ENCODE data around the gene FALEC.
"Not testable (repeated sequence)": the region's sequence is repeated elsewhere in the genome, so short reads cannot be mapped to it uniquely, and the experiment has no call there.

Gene FALEC

DNA sequence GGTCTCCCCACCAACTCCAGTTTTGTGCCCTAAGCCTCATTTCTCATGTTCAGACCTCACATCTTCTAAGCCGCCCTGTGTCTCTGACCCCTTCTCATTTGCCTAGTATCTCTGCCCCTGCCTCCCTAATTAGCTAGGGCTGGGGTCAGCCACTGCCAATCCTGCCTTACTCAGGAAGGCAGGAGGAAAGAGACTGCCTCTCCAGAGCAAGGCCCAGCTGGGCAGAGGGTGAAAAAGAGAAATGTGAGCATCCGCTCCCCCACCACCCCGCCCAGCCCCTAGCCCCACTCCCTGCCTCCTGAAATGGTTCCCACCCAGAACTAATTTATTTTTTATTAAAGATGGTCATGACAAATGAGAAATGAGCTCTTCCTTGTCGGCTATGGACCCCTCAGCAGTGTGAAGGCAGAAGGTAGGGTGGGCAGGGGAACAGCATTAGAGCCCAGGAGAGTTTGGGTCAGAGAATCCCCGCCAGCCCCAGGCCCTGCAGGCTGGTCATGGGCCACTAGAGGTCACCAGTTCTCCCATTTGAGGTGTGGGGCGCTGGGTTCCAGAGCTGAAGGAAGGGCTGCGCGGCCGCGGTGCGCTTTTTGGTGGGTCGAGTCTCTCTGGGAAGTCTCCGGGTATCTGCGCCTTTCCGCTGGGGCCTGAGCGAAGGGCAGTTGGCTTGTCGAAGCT is 45.2 kb downstream of the FALEC start:
- peak; percentile 97 for DNase-seq

DNA sequence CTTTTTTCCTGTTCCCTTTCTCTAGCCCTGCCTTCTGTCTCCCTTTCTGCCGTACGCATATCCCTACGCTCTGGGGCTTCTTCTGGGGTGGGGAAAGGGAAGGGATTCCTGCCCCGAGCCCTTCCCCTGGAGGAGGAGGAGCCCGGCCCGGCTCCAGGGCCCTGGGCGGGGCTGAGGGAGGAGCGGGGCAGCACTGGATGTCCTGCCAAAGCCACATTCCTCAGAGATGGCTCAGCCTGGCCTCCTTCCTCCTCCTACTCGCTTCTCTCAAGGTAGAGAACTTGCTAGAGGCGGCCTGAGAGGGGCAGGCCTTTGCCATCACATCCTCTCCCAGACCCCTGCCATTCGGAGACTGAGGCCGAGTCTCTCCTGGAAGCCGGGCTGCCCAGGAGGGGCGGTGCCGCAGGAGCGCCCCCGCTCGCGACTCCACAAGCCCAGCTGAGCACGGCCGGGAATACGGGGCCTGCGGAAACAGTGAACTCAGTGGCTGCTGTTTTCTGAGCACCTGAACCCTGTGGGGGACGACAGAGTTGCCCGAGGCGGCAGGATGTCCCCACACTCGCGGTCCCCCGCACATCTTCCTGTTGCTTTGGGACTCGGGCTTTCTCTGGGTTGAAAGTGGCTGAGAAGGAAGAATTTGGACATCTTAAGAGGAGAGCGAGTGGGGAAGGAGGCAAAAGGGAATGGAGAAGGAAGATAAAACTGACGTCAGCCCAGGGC is 45.9 kb downstream of the FALEC start:
- peak; percentile 97 for DNase-seq

DNA sequence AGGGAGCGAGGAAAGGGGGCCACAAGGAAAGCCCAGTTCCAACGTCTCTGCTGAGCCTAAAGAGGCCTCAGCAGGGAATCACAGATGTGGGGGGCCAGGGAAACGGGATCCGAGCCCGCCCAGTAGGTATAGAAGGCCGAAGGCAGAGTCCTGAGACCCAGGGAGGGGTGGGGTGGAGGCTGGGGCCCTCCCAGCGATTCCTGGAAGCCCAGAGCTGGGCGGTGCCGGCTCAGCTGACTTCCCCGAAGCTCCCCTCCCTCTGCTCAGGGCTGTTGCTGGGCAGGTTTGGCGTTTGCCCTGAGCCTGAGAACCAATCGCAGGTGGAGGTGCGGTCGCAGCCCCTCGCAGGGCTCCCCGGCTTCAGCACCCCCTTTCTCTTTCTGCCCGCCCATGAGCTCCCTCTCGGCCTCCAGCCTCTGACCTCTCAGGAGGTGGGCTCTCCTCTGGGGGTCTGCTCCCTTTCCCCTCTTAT is 46.5 kb downstream of the FALEC start:
- DNase-seq, result peak; percentile 91

DNA sequence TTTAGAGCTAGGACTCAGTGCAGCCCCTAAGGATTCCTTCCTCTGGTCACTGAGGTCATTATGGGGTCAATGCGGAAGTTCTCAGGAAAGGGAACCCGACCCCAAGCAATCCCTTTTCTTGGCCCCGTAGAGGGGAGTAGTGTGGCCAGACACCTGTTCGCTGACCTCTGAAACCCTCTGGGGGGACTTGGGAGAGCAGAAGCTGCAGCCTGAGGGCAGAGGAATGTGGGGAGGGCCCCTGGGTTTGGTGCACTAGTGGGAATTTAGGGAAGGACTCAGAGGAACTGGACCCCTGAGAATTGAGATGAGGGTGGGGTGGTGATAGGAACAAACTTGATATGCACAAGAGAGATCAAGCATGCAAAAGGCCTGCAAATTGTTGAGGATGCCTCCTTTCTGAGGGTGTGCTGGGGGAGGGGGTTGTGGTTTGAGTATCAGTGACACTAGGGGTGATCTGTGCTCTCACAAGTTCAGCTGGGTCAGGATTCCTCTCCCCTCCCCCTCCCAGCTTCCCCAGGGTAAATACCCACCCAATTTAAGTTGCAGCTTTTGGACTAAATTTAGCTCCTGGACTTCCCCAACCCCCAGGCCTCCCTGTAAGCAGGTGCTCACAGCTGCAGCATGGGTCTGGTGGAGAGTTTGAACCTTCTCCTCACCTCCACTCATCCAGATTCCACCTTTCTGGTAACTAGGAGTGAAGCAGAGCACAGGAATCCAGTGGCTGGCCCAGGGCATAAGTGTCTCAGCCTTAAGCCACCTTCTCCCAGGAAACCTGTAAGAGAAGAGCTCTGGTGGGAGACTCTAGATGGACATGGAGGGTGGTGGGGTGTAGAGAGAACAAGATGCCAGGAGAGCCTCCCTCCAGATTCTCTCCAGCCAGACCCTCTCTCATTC is 47.1 kb downstream of the FALEC start:
- DNase-seq, result no peak

DNA sequence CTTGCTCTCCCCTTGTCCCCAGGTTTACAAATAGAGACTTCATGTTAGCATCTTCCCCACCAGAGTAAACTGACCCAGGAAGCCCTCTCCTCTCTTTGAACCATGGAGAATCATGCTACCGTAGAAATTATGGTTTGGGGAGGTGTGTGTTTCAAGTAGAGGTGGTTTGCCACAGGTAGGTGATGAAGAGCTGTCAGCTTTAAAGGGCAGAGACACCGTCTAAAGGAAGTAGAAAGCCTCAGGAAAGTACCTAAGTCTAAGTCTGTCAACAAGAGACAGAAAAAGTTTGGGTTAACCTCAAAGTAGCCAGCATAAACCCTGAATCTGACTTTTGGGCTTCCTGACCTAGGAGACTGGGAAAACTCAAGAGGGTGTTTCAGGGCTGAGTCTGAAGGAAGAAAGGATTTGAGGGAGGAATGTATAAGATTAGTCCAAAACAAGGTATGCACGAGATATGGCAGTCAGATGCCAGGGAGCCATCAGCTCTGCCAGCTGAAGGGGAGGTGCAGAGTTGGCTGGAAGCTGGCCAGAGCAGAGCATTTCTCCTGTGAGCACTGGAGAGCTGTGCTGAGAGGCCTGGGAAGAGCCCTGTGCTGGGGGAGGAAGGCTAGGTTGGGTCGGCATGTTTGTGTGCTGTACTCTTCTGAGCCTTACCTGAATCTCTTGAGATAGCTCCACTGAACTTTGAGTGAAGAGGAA is 47.9 kb downstream of the FALEC start:
- no peak for DNase-seq

DNA sequence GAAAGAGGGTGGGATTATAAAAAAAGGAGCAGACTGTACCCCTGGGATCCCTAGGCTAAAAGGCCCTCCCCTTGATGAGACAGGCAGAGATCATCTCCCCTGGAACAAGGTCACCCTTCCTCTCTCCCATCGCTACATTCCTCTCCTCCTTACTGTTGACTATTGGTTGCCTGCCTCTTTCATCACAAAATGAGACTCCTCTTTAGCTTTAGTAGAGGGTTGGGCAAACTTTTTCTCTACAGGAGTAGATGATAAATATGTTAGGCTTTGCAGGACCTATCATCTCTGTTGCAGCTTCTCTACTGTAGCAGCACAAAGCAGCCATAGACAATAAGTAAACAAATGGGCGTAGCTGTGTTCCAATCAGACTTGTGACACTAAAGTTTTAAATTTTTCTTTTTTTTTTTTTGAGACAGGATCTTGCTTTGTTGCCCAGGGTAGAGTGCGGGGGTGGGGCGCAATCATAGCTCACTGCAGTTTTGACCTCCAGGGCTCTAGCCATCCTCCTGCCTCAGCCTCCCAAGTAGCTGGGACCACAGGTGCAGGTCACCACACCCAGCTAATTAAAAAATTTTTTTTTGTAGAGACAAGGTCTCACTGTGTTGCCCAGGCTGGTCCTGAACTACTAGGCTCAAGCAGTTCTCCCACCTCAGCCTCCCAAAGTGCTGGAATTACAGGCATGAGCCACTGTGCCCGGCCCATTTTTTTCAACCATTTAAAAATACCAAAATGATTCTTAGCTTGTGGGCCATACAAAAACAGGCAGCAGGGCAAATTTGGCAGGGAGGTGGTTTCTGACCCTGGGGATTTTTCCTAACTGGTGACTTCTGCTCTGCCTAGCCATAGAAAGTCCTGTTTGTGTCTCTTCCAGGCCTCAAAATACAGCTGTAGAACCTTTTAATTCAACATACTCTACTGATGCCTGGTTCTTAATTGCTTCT is 48.8 kb downstream of the FALEC start:
- DNase-seq, result no peak

DNA sequence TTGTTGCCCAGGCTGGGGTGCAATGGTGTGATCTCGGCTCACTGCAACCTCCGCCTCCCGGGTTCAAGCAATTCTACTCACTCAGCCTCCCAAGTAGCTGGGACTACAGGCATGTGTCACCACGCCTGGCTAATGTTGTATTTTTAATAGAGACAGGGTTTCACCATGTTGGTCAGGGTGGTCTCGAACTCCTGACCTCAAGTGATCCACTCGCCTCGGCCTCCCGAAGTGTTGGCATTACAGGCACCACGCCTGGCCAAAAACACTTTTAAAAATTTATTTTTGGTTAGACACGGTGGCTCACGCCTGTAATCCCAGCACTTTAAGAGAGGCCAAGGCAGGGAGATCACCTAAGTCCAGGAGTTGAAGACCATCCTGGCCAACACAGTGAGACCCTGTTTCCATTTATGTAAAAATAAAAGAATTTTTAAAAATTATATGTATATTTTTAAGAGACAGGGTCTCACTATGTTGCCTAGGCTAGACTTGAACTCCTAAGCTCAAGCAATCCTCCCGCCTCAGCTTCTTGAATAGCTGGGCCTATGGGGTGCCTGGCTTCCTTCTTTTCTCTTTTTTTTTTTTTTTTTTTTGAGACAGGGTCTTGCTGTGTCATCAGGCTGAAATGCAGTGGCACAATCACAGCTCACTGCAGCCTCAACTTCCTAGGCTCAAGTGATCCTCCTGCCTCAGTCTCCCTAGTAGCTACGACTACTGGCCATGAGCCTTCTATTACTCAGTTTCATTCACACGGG is 49.9 kb downstream of the FALEC start:
- DNase-seq, result not testable (repeated sequence)

DNA sequence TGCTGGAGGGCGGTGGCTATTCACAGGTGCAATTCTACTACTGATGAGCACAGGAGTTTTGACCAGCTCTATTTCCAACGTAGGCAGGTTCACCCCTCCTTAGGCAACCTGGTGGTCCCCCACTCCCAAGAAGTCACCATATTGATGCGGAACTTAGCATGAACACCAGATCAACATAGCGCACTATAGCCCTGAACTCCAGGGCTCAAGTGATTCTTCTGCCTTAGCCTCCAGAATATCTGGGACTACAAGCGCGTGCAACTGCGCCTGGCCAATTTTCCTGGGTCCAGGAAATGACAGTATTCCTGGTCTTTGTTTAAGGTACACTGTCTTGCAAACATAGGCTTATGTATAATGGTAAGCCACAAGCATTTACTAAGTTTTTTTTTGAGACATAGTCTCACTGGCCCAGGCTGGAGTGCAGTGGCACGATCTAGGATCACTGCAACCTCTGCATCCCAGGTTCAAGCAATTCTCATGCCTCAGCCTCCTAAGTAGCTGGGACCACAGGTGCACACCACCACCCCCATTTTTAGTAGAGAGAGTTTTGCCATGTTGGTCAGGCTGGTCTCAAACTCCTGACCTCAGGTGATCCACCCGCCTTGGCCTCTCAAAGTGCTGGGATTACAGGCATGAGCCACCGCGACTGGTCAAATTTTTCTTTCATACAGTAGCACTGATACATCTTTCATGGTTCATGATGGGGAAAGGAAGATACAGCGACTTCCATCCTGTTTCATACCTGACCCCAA is 51.2 kb downstream of the FALEC start:
- no peak for DNase-seq

DNA sequence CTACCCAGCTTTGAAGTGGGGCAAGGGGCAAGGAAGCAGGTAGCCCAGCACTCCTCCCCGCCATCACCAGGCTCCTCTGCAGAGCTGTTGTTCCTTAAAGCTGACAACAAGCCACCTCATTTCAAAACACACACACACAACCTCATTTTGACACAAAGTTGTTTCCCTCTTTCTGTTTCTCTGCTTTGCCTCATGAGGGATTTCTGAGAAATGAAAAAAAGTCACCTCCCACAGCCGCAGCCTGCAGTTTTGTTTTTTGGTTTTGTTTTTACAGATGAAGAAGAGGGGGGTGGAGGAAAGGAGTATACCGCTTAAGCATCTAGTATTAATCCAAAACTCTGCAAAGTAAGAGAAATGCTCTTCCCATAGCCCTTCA is 51.8 kb downstream of the FALEC start:
- DNase-seq, result no peak

DNA sequence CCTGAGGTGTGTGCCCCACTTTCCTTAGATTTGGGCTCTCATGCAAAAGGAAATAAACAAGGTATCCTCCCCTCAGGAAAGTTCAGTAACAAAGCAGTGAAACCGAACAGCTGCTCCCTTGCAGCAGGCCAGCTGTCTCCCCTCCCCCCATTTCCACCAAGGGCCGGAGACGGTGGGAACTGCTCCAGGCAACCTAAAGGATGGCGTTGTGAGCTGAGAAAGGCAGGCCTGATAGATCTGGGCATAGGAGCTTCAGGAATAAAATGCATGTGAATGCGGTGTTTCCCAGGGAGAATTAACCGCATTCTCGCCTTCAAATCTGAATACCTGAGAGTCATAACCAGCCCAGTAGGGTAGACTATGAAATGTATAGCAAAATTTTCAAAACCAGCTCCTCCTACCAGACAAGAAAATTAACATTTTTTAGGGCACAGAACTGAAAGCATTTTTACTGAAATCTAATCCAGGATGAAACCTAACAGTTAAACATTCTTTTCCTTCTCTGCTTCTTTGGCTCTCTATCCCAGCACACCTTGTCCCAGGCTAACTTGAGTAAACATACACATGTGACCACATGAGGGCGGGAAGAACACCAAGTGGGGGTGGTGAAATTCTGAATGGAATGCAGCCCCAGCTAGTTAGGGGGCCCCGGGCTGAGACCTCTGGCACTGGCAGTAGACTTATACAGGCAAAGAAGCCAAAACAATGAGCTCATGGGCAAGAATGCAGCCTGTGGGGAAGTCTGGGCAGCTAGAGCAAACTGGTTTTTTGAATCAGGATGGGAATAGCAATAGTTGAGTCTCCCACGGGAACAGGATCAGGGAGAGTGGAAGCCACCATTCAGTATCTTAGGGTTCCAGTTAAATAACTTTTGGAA is 52.4 kb downstream of the FALEC start:
- DNase-seq, result peak; percentile 94

DNA sequence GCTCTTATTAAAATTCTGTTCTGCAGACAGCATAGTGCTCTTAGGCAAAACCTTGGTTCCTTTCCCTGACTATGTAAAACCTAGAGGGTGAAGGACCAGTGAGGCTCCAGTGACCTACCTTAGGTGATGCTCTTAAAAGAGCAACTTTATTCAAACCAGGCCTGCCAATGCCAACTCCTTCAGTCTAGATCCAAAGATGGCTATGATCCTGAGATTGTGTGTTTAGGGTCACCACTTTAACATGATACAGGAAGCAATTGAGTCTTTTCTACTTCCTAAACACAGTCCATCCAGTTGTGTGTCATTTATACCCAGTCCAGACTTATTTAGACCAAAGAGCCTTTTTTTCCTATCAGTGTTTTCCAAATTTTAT is 53.0 kb downstream of the FALEC start:
- no peak for DNase-seq

DNA sequence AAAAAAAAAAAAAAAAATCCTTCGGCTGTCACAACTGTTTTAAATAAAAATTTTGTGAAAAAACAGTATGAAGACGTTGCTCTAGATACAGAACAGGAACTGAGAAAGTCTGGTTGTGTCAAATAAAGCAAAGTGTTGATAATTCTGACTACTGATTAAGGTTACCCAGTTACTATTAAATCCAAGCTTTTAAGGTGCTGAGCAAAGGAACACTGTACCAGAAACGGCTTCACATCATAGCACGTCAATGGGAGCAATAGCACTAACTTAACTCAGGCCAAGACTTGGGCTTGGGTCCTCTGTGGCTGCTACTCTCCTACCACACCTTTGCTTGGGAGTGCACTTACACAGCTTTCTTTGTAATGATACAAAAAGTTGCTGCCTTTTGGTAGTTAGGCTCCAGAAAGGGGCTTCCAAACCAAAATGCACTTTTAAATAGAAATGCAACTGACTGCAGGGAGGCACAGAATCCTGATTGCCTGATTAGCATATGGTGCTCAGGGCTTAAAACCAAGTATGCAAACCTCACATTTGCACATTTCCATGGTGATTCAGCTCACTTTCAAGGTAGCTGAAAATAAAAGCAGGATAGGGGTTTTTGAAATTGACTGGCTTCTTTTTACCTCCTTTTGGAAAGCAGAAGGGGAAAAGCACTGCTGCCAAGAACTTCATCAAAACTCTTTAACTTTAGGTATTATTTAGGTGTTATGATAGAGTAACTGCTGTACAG is 57.5 kb downstream of the FALEC start:
- peak; percentile 4 for DNase-seq

DNA sequence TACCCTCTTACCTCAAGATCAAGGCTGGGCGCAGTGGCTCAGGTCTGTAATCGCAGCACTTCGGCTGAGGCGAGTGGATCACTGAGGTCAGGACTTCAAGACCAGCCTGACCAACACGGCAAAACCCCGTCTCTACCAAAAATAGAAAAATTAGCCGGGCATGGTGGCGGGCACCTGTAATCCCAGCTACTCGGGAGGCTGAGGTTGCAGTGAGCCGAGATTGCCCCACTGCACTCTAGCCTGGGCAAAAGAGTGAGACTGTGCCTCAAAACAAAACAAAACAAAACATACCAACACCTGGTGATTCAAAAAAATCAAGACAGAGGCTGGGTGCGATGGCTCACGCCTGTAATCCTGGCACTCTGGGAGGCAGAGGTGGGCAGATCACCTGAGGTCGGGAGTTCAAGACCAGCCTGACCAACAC is 58.1 kb downstream of the FALEC start:
- not testable (repeated sequence) for DNase-seq

DNA sequence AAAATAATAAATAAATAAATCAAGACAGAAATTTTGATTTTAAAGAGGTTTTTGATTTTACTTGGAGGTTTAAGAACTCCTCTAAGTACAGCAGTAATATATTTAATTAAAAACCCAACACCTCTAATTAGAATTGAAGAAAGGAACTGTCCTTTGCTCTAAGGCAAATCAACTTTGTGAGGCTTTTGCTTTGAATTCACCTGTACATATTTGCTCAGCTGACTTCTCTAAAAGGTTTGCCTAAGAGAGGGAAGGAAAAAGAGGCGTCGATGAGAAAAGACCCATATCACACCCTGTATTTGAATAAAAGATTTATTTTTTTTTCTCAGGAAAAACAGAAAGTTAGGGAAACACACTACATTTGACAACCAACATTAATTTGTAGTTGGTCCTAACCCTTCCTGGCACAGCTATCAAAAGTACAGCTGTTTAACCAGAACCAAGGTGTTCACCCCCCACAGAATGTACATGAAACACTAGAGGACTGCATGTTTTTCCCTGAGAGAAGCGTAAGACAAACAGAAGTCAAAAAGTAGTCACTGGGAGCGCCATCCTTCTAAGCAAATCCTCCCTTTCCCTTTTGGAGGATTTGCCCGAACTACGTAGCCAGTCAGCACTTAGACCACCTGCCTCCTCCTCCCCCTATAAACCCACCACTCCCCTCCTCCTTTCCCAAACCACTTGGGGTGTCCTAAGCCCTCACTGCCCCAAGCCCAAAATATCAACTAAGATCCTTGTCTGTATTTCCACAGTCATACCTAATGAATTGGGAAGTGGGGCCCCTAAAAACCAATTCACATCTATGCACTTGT is 58.9 kb downstream of the FALEC start:
- DNase-seq, result no peak

DNA sequence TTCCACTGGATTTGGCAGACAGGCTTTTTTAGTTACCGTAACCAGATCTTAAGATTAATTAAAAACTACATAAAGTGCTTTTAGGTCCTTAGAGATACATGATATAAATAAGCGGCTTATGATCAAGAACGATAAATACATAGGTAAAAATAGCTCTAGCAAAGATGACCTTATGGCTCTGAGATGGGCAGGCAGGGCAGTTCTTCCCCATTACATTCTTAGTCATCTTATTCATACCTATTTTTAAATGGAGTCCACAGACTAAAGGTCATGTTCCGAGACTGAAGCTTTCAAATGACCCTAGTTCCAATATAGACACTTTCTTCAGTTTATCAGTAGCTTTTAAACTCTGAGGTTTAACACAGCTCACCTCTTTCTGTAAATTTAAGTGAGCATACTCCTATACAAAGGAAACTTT is 59.5 kb downstream of the FALEC start:
- peak; percentile 4 for DNase-seq

DNA sequence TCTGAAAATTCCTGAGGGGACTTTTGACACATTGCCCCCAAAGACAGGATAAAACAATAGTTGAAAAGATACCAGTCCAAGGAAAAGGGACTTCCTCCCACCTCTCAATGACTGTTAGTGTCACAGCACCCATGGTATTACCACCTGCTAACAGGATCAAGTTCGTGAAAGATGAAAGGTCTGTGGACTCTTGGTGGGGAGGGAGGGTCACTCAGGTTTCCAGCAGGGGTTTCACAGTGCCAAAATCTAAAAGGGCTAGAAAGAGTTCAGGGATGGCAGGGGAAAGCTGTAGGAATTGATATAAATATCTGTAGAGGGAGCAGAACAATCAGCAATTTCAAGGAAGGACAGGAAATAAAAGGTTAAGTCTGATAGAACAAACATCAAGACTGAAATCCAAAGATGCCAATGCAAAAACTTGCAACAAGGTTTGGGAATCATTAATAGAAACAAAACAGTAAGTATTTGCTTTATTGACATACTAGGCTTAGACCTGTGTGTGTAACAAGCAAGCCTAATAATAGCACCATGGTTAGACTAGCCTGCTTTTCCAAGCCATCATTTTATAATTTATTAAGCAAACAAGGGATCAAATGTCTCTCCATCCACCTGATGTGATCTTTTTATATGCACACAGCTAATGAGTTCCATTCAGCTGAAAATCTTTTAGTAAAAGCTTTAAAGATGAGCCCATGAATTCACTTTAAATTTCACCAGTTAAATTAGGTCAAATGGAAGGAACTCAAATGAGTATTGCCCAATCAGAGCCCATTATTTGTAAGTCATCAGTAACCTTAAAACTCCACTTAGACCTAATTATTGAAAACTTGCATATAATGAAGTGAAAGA is 60.2 kb downstream of the FALEC start:
- peak; percentile 12 for DNase-seq

DNA sequence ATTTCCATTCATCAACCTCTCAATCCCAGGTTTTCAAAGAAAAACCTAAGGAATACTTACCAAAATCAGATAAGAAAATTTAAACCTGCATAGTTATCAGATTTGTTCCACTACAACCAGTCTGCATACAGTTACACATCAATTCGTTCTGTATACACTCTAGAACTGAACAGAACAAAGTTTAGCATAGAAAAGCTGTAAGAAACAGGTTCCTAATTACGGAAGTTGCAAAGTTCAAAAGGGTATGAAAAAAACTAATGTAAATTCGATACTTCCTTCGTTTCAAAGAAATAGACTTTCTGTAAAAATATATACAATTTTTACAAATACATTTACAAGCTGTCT is 60.8 kb downstream of the FALEC start:
- no peak for DNase-seq

Data from eye (tissue), 1 donor.